ENCODE results near the gene TLL1. TPM values are rescaled to one million over a fixed set of nuclear protein-coding genes. Genes with fewer than 3 reads are reported as not detected.

Gene TLL1
- total and polyA plus RNA-seq, 2 of the 13 experiments (the other 11 are each of a cell fraction or from before 2014, with no cell fraction given) = not detected

DNA sequence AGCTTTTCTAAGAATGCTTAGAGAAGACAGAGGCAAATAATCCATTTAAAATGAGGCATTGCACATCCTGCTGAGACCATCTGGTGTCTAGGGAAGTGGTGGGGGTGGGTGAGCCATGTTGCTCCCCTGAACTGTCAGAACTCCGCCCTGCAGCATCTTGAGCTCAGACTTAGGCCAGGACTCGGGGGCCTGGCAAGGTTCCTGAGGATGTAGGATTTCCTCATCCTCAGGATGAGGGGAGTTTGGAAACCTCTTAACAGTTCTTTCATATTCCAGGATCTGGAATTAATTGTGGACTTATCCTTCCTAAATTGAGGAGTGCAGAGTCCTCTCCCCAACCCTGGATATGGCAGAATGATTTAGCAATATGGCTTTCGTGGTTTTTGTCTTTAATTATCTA is 6.6 kb downstream of the TLL1 start:
- intact Hi-C loops (cut with micrococcal nuclease; ENCODE audit: unreplicated experiment) = no loop called here
- no peaks in the 10 kb centered on the region for H3K36me3 ChIP-seq (replicated peaks in 1 of 2; ENCODE audit: control insufficient read depth in 1 of 2, insufficient read depth in 2 of 2, low read length in 2 of 2)
- H3K27ac ChIP-seq (ENCODE audit: extremely low read length, insufficient read depth, low read length) = no peak overlapping the region
- 0% methylated on average over 3 of the region's 3 CpGs for WGBS (ENCODE audit: low lambda C conversion rate)
- FAIRE-seq (no peak), DNase-seq (ENCODE audit: low spot score) (no peak), ATAC-seq (no peak)
- H3K4me3 ChIP-seq (replicated peaks in 1 of 3; ENCODE audit: insufficient read depth in 1 of 3, low read depth in 2 of 3, low read length in 3 of 3) = no peak overlapping the region
- ChIA-PET CTCF (ENCODE audit: low intra/inter-chr PET ratio, low total read pairs) (no interaction called here), POLR2A (no interaction called here)
- no peaks in the 10 kb centered on the region for H3K79me2 ChIP-seq (ENCODE audit: insufficient read depth, low read length)
- no peaks in the 10 kb centered on the region for H3K4me1 ChIP-seq (ENCODE audit: insufficient read depth, low read length)
- no peak overlapping the region for H3K4me2 ChIP-seq (ENCODE audit: low read depth, low read length)
- H3K9me3 ChIP-seq (ENCODE audit: low read length) = no peaks in the 10 kb centered on the region
- peaks cover 0 to 6% of the 10 kb centered on the region in 2 experiments; a peak in 2 of 5 replicates for H3K27me3 ChIP-seq (ENCODE audit: control insufficient read depth in 1 of 2, insufficient read depth in 2 of 2, low read length in 2 of 2)
- no TSS peak for BruUV-seq (replicated peaks)
- H2AFZ ChIP-seq (ENCODE audit: low read length) = no peak overlapping the region
- no peaks in the 10 kb centered on the region for H4K20me1 ChIP-seq (ENCODE audit: insufficient read depth, low read length)
- in situ Hi-C loops (cut with HindIII; ENCODE audit: extremely low pct_ligation_motif_present, low pct_unique_long_range_greater_than_20kb) = no loop called here
- no peak overlapping the region for H3K9ac ChIP-seq (ENCODE audit: insufficient read depth, low read depth, low read length)
- TF ChIP-seq, protein P1, sequence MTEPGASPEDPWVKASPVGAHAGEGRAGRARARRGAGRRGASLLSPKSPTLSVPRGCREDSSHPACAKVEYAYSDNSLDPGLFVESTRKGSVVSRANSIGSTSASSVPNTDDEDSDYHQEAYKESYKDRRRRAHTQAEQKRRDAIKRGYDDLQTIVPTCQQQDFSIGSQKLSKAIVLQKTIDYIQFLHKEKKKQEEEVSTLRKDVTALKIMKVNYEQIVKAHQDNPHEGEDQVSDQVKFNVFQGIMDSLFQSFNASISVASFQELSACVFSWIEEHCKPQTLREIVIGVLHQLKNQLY (CRISPR knock-in tag; IDR thresholded peaks at IDR 0.05) = no peak
- TF ChIP-seq ZNF598 (CRISPR knock-in tag; IDR thresholded peaks at IDR 0.05; ENCODE audit: borderline replicate concordance) (no peak), ZNF792 (CRISPR knock-in tag; IDR thresholded peaks at IDR 0.05) (no peak), ZNF234 (CRISPR knock-in tag; conservative IDR thresholded peaks at IDR 0.05) (no peak), MED13 (CRISPR knock-in tag; IDR thresholded peaks at IDR 0.05) (no peak), HOXA9 (CRISPR knock-in tag; IDR thresholded peaks at IDR 0.05; ENCODE audit: borderline replicate concordance) (no peak), ZNF788 (CRISPR knock-in tag; IDR thresholded peaks at IDR 0.05; ENCODE audit: borderline replicate concordance) (no peak), RORA (CRISPR knock-in tag; IDR thresholded peaks at IDR 0.05) (no peak), ZKSCAN1 (IDR thresholded peaks at IDR 0.05; ENCODE audit: low read length) (no peak), ZNF550 (CRISPR knock-in tag; IDR thresholded peaks at IDR 0.05; ENCODE audit: borderline replicate concordance) (no peak)
- TF ChIP-seq, protein P2, sequence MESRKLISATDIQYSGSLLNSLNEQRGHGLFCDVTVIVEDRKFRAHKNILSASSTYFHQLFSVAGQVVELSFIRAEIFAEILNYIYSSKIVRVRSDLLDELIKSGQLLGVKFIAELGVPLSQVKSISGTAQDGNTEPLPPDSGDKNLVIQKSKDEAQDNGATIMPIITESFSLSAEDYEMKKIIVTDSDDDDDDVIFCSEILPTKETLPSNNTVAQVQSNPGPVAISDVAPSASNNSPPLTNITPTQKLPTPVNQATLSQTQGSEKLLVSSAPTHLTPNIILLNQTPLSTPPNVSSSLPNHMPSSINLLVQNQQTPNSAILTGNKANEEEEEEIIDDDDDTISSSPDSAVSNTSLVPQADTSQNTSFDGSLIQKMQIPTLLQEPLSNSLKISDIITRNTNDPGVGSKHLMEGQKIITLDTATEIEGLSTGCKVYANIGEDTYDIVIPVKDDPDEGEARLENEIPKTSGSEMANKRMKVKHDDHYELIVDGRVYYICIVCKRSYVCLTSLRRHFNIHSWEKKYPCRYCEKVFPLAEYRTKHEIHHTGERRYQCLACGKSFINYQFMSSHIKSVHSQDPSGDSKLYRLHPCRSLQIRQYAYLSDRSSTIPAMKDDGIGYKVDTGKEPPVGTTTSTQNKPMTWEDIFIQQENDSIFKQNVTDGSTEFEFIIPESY (CRISPR knock-in tag; IDR thresholded peaks at IDR 0.05) = no peak
- TF ChIP-seq, protein P3, sequence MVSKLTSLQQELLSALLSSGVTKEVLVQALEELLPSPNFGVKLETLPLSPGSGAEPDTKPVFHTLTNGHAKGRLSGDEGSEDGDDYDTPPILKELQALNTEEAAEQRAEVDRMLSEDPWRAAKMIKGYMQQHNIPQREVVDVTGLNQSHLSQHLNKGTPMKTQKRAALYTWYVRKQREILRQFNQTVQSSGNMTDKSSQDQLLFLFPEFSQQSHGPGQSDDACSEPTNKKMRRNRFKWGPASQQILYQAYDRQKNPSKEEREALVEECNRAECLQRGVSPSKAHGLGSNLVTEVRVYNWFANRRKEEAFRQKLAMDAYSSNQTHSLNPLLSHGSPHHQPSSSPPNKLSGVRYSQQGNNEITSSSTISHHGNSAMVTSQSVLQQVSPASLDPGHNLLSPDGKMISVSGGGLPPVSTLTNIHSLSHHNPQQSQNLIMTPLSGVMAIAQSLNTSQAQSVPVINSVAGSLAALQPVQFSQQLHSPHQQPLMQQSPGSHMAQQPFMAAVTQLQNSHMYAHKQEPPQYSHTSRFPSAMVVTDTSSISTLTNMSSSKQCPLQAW (CRISPR knock-in tag; IDR thresholded peaks at IDR 0.05) = no peak
- TF ChIP-seq, protein P4, sequence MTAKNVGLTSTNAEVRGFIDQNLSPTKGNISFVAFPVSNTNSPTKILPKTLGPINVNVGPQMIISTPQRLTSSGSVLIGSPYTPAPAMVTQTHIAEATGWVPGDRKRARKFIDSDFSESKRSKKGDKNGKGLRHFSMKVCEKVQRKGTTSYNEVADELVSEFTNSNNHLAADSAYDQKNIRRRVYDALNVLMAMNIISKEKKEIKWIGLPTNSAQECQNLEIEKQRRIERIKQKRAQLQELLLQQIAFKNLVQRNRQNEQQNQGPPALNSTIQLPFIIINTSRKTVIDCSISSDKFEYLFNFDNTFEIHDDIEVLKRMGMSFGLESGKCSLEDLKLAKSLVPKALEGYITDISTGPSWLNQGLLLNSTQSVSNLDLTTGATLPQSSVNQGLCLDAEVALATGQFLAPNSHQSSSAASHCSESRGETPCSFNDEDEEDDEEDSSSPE (CRISPR knock-in tag; IDR thresholded peaks at IDR 0.05) = no peak
- TF ChIP-seq, protein P5, sequence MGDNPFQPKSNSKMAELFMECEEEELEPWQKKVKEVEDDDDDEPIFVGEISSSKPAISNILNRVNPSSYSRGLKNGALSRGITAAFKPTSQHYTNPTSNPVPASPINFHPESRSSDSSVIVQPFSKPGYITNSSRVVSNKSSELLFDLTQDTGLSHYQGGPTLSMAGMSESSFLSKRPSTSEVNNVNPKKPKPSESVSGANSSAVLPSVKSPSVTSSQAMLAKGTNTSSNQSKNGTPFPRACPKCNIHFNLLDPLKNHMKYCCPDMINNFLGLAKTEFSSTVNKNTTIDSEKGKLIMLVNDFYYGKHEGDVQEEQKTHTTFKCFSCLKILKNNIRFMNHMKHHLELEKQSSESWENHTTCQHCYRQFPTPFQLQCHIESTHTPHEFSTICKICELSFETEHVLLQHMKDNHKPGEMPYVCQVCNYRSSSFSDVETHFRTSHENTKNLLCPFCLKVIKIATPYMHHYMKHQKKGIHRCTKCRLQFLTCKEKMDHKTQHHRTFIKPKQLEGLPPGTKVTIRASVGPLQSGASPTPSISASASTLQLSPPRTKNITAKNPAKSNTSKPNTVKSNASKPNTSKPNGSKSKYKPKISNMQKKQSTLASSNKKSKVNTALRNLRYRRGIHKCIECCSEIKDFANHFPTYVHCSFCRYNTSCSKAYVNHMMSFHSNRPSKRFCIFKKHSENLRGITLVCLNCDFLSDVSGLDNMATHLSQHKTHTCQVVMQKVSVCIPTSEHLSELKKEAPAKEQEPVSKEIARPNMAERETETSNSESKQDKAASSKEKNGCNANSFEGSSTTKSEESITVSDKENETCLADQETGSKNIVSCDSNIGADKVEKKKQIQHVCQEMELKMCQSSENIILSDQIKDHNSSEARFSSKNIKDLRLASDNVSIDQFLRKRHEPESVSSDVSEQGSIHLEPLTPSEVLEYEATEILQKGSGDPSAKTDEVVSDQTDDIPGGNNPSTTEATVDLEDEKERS (CRISPR knock-in tag; IDR thresholded peaks at IDR 0.05) = no peak
- TF ChIP-seq, protein P6, sequence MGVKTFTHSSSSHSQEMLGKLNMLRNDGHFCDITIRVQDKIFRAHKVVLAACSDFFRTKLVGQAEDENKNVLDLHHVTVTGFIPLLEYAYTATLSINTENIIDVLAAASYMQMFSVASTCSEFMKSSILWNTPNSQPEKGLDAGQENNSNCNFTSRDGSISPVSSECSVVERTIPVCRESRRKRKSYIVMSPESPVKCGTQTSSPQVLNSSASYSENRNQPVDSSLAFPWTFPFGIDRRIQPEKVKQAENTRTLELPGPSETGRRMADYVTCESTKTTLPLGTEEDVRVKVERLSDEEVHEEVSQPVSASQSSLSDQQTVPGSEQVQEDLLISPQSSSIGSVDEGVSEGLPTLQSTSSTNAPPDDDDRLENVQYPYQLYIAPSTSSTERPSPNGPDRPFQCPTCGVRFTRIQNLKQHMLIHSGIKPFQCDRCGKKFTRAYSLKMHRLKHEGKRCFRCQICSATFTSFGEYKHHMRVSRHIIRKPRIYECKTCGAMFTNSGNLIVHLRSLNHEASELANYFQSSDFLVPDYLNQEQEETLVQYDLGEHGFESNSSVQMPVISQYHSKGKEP (CRISPR knock-in tag; IDR thresholded peaks at IDR 0.05) = no peak

Measured in HepG2 (cell line).